HG02610 (cell line): Measurements from ENCODE around the gene CHRNA5.

ENCODE experiments used
- ATAC-seq: cut with Tn5 transposase; IDR thresholded peaks from one replicate; pipeline ENCODE4 v1.9.1; 2021; ENCODE audit warnings: mild to moderate bottlenecking, moderate library complexity; ENCODE audit not compliant: unreplicated experiment

CHRNA5 gene

DNA sequence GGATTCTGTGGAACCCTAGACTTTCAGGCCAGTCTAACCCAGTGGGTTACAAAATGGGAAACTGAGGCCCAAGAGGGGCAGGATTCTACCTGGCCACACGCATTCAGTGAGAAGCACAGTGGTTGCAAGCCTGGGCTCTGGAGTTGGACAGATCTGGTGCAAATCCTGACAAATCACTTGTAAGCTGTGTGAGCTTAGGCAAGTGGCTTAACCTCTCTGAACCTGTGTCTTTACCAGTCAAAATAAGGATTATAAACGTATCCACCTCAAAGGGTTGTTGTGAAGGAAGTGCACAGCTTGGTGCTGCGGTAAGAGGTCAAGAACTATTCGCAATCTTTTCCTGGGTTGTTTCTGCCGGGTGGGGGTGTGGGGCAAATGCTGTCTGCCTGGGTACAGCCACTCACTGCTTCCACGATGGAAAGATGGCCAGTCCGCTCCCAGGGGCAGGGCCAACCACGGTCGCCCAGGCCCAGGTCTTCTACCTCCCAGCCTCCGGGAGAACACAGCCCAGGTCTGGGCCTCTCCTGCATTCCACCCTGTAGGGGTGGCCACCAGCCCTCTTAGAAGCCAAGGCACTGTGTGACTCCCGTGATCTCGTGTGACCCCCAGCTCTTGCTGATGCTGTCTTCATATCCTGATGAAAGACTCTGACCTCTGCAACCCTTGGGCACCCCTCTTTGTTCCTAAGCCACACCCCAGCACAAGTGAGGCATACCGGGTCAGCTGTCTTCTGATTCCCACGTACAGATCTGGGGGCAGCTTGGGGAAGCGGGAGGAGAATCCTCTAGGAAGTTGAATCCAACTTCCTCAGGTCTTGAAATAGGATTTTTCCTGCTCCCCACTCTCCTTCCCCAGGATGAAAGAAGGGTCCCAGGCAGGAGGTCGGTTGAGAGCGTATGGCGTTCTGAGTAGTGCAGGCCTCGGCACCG, 54.0 kb downstream of the CHRNA5 start:
- no peak for ATAC-seq

DNA sequence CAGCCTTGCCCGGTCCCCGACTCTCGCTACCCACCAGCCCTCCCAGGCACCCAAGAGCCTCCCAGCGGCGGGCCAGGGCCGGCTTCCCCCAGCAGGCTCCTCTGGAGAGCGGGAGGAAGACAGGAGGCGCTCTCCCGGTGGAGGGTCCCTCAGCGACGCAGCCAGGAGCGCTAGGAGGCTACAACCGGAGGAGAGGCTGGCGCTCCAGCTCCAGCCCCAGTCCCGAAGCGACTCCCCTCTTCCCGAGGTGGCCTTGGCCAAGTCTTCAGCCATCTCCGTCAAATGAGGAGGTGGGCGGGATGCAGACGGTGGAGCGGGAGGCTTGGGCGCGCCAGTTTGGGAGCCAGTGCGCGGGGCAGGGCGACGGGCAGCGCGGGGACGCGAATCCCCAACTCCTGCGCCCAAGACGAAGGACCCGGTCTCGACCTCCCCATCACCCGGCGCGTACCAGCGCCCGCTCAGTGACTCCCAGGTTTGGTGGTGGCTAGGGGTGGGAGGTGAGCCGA, 54.8 kb downstream of the CHRNA5 start:
- no peak for ATAC-seq

DNA sequence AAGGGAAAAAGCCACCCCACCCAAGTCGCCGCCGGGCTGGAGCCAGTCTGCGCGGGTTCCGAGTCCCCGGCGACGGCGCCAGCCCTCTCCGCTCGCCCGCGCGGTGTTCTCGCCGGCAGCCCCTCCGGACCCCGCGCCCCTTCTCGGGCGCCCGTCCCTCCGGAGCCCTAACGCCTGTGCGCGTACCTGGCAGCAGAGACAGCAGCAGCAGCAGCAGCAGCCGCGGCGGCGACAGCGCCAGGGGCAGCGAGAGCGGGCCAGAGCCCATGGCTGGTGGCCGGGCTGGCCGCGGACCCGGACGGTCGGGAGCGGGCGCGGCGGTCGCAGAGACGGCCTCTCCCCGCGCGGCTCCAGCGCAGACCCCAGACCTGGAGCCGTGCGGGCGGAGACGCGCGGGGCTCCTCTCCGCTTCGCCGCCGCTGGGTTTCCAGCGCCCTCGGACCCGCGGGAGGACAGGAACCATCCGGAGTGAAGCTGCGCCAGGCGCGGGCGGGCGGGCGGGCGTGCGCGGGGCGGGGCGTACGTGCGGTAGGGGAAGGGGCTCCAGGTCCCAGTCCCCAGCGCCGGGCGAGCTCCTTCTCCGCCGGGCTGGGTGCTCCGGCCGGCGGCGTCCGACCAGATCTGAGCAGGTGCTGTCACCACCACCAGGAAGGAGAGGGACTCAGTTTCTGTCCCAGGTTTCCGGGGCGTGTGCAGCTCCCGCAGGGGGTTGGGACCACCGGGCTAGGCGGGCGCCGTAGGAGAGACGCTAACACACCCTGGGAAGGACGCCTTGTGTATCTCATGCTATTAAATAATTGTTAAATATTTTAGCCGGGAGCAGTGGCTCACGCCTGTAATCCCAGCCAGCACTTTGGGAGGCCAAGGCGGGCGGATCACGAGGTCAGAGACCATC, 55.5 kb downstream of the CHRNA5 start, which contains the start of gene CHRNA3:
Gene CHRNA3, minus strand, starts transcription at position 470 of the 895 bp plus-strand sequence. Its CDS starts 202 bp downstream, at position 268.
- no peak for ATAC-seq

DNA sequence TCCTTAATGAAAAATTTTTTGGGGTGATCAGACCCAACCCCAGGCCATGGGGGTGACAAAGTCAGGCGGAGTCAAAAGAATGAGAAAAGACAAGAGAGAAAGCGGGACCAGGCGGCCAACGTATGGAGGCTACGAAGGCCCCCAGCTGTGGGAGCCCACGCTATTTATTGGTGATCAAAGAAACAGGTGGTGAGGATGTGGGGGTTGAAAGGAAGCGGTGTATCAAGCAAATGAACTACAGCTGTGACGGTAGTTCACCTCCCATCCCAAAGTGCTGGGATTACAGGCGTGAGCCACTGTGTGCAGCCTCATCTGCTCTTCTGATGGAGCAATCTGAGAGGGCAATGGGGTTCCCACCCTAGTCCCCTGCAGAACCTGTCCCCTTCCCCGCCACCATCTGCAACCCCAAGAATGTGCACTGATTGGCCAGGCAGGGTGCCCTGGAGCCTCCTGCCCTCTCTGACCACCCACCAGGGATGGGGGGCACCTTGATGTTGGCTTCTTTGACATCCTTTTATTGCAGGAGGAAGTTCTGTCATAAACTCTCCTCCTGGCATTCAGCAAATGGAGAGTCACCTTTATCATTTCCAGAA, 56.6 kb downstream of the CHRNA5 start:
- no peak for ATAC-seq

DNA sequence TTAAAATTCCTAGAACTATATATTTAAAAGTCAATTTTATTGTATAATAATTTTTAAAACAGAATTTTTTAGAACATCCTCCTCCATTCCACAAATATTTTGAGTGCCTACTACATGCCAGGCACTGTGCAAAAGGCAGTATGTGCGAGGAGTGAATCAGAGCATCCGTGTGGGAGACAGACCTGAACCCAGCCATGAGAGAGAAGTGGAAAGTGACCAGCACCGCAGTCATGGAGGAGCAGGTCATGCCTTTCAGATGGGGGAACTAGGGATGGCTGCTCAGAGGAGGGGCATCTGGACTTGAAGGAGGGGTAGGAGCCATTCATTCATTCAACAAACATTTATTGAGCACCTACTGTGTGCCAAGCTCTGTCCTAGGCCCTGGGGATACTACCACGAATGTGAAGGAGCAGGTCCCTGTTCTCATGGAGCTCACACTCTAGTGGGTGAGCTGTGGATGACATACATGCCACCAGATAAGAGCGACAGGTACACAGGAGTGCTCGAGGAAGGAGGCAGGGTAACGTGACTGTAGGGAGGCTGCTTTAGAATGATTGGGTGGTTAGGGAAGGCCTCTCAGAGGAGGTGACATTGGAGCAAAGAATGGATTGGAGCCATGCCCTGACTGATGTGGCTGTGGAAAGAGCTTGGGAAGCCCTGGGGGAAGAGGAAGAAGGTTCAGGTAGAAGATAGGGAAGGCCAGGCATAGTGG, 58.6 kb downstream of the CHRNA5 start:
- no peak for ATAC-seq

DNA sequence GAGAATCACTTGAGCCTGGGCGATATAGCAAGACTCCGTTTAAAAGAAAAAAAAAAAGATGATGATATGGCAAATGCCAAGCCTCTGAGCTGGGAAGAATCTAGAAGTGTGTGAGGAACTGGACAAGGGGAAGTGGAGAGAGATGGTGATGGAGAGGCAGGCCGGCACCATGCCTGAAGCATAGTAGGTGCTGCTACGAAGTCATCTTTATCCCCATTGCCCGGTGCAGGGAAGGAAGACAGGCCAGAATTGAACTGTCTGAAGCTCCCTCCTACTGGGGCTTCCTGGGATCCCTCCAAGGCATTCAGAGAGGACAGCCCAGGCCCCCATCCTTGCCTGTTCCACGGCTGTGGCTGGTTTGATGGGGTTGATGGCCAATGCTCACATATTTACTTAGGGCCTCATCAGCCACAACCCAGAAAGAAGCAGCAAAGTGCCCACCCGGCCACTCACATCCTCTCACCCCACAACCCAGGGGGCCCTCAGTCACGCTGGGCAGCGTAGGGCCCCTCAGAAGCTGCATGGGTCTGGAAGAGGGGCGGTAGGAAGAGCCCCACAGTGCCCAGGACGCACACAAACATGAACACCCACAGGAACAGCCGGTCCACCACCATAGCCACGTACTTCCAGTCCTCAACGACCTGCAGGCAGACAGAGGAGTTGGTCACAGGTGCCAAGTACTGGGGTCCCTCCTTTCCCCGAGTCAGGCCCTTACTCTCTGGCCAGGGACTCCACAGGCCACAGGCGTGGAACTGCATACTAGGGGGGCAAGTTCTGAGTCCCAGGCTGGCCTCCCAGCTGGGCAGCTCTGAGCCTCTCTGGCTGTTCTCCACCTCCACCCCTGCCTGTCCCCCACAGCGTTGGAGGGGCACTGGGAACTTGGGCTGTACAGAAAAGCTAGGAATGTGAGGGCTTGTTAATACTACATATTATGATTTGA, 59.6 kb downstream of the CHRNA5 start:
- no peak for ATAC-seq

DNA sequence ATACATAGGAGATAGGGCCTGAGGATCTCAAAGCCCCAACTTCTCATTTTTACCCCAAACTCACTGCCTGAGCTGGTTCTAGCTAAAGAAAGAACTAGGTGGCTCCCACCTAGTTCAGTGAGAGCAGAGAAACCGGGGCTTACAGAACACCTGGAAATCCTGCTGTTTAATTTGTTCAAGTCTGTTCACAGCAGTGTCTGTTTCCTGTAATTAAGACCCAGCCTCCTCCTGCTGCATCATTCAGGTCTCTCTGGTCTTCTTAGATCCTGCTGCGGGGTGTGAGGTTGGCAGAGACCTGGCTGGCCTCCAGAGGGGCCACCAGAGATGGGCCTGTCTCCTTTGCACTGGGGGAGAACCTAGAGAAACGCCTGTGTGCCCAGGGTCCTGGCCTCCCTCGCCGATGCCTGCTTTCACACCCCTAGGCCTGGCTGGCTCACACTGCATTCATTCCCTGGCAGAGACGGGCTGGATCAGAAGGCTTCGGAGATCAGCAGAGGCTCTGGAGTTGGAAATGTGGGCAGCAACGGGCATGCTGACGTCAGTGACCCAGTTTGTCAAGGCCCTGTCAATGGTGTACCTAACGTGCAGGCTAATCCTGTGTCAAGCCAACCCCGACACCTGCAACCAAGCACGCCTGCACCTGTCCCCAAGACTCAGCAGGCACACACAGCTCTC, 60.4 kb downstream of the CHRNA5 start:
- ATAC-seq, result no peak

DNA sequence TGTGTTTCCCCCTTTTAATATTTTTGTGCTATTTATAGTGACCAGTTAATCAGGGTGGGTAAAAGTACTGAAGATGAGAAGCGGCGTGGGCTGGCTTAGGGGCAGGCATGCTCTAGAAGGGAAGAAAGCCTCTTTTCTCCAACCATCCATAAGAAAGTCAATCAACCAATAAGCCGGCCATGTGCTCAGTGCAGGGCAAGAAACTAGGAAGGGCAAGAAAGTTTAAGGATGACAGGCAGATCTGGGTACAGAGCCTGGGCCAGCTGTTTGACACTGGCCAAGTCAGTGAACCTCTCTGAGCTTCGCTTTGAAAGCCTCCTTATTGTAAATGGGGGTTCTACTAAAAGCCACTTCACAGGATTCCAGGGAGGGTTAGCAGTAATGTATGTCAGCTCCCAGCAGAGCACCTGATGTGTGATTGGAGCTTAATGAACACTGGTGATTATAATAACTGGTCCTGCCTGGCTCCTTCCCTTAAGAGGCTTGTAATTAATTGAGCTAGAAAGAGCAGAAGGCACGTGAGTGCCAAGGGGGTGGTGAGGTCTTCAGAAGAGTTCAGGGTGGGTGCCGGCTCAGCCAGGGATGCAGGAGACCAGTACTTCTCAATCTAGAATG, 61.2 kb downstream of the CHRNA5 start:
- no peak for ATAC-seq

DNA sequence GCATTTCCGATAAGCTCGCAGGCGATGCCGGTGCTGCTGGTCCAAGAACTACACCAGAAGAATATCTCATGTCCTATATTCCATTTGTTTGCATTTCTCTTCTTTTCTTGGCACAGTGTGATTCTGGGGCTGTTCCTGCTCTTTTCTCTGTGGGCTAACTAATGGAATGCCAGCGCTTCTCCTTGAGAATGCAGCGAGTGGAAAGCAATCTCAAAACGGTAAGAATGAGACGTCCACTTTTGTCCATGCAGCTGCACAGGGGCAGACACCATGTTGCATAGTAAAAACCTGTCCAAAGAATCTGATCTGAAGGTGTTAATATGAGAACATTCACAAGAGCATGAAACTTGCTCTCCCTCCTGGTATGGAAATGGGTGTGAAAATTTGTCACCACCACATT, 62.0 kb downstream of the CHRNA5 start:
- no peak for ATAC-seq

DNA sequence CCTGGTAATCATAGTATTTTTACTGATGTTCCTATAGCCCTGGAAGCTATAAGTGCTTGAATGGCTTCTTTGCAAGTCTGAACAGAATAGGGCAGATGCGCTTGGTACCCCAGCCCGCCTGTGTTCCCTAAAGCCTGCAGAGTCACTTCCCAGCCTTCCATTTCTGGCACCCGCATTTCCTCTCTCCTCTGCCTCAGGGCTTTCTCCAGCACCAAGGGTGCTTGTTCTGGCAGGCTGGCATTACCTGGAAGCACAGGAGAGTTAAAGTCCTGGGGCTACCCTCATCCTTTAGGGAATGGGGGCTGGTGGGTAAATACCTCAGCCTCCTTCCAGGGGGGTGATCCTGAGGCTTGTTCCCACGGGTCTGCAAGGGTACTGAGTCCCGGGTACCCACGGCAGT, 62.9 kb downstream of the CHRNA5 start:
- no peak for ATAC-seq

DNA sequence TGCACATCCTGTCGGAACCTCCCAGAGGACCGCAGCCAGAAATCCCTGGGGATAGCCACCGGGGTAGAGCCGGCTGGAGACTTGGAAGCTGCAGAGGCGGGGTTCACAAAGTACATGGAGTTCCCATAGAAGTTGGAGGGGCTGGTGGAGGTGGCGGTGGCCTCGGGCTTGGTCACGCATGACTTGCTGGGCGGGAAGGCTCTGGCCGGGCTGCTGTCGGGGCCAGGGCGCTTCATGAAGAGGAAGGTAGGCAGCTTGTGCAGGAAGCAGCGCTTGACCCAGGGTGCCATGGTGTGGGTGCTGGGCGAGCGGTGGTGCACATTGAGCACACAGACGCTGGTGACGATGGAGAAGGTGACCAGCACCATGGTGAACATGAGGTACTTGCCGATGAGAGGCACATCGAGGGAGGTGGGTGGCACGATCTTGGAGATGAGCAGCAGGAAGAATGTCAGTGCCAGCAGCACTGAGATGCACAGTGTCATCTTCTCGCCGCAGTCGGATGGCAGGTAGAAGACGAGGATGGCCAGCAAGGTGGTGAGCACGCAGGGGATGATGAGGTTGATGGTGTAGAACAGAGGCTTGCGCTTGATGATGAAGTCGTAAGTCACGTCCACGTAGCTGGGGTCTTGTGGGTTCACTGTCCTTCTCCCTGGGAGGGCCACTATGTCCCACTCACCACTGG, 63.9 kb downstream of the CHRNA5 start:
- ATAC-seq, result no peak

DNA sequence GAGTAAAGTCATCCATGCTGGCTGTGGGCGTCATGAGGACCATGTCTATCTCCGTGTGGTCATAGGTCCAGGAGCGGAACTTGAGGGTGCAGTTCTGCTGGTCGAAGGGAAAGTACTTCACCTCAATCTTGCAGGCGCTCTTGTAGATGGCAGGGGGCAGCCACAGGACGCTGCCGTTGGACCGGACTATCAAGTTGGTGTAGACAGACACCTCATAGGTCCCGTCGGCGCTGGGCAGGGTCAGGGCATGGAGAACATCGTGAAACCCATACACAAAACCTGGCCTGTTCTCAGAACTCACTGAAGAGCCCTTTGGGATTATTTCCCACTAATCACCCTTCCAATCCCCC, 64.4 kb downstream of the CHRNA5 start:
- no peak for ATAC-seq

DNA sequence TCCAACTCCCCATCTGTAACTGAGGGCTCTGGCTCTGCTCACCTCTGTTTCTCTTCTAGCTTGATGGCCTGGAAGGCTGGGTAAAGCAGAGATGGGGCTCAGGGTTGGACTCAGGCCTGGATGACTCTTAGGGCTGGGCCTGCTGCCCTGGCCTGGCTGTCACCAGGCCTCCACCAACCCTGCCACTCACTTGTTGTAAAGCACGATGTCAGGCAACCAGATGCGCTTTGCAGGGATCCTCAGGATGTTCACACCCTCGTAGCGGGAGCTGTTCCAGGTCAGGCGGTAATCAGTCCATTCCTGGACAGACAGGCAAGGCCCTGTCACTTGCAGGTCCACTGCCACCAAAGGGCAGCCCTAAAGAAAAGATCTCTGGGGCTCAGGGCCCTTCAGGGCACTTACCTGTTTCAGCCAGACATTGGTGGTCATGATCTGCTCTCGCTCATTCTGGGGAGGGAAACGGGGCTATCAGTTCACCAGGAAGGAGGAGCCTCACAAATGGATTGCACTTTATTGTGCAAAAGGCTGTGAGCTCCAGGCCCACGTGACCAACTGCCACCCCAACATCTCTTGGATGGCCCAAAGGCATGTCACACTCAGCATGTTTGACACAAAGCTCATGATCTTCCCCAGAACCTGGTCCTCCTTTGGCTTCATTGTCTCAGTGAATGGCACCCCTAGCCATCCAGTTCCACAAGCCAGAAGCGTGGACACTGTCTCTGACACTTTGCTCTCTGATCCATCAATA, 65.7 kb downstream of the CHRNA5 start:
- ATAC-seq, result no peak

DNA sequence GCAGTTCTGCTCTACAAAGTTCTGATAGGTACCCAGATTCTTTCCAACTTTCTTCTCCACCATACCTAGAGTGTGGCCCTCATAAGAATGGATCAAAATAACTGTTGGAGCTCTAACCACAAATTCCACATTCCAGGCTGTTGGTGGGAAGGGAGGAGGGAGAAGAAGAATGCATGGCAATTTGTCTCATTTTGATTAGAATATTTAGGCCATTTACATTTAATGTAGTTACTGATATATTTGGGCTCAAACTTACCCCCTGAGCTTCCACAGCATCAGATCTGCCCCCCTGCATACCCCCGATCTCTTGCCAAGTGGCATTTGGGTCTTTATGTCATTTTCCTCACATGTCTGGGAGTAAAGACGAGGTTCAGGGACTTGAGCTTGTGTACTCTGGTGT, 68.0 kb downstream of the CHRNA5 start:
- ATAC-seq, result no peak

DNA sequence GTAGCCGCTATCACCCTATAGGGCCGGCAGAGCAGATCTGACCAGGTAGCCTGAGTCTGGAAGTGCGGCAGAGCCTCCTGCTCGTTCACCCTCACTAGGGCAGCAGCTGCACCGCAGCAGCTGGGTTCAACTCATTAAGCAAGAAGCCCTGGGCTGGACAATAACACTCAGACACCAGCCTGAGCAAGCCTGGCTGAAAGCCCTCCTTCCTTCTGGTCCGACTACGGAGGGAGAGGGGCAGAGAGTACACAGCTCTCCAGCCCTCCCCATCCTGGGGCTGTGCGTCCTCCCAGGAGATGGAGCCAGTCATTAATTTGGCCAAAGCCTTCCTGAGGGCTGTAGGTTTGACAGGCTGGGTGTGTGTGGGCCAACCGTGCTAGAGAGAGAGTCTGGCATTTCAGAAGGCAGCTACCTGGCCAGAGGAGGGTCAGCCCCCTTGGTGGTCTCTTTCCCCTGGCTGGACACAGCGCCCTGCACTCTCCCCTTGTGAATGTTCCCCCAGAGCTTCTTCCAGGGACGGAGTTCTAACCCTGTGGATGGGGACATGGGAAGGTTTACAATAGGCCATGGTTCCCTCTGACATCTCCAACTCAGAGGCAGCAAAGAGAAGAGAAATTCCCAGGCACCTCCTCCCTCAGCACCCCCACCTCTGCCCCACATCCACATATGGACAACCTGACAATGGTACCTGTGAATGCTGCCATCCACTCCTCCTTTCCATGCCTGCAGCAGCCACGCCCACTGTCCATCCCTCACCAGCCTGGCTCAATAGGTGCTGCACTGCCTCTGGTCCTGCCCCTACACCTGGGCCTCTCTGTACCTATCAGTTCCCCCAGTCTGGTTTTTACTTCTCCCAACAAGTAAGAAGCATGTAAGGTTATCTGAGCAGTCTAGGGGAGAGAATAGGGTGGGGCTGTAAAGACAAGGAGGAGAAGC, 69.2 kb downstream of the CHRNA5 start:
- no peak for ATAC-seq

DNA sequence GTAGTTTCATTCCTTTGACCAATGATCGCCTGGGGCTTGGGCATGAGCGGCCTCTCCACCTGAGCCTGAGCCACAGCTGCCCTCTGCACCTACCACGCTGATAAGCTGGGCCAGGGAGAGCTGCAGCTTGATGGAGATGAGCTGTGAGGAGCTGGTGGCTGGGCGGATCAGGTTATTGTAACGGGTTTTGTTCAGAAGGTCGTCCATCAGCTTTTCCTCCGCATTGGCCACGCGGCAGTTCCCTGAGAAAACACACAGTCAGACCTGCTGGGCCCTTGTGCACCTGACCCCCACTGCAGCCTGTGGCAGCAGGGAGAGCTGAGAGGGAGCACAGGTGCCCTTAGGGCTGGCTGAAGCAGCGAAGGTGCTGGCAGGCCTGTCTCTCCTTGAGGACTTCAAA, 70.0 kb downstream of the CHRNA5 start:
- no peak for ATAC-seq
